Articular chondrocyte of knee joint (primary cell): ENCODE data around the gene ACHE. TPM values are rescaled to one million over a fixed set of nuclear protein-coding genes. Genes with fewer than 3 reads are reported as not detected.

Experiments
- small RNA-seq: library from RNA; depleted of rRNA; stranded (forward); fragments of <200 nt; gene quantifications from one replicate; pipeline ENCODE3, GENCODE V24; 2012
- total RNA-seq: library from RNA; depleted of rRNA; stranded (reverse); fragments of >200 nt; gene quantifications from 2 replicates; pipeline ENCODE4 v1.2.3, GENCODE V29; 2012

ACHE gene
- total RNA-seq = not detected in 2 replicates

DNA sequence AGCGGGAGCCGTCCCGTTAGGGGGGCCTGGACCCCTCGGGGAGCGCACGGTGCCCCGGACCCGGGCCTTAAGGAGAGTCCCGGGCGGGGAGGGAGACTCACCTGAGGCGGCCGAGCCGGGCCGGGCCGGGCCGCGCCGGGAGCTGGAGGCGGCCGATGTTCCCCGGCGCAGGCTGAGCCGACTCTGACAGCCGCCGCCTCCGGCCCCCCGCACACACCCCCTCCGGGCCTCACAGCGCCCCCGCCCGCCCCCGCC is at the start of gene ACHE:
ACHE (minus strand) TSS at position 188 of the 255 bp plus-strand sequence. CDS start 1,656 bp downstream, outside the sequence.

DNA sequence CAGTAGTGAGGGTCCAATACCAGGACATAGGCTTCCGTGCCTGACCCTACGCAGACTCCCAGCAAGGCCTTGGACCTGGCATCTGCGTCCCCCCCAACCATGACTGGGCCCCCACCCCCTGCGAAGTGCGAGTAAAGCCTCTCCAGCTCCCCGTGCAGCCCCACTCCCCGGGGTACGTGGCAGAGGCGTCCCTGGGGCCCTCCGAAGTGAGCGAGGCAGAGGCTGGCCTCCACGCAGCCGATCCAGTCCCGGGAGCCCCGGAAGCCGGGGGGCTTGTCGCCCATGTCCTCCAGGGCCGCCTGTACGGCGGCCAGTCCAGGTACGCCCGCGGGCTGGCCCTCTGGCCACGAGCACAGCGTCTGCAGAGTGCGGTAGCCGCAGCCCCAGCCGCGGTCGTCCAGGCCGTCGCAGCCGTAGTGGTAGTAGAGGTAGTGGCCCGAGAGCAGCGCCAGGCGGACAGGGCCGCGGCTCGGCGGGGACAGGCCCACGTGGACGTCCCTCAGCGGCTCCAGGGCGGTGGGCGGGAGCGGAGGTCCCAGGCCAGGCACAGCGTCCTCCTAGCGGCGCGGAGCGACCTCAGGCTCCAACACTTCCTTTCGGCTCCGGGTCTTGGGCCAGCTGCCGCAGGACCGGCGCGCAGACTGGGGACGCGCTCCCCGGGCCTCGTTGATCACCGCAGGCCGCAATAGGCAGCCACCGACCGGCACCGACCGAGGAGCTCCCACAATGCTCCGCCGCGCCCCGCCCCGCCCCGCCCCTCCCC is 6.5 kb downstream of the ACHE start, which contains the start of gene UFSP1:
UFSP1 (minus strand) TSS at position 728 of the 763 bp plus-strand sequence; CDS start at position 284, 444 bp downstream.

DNA sequence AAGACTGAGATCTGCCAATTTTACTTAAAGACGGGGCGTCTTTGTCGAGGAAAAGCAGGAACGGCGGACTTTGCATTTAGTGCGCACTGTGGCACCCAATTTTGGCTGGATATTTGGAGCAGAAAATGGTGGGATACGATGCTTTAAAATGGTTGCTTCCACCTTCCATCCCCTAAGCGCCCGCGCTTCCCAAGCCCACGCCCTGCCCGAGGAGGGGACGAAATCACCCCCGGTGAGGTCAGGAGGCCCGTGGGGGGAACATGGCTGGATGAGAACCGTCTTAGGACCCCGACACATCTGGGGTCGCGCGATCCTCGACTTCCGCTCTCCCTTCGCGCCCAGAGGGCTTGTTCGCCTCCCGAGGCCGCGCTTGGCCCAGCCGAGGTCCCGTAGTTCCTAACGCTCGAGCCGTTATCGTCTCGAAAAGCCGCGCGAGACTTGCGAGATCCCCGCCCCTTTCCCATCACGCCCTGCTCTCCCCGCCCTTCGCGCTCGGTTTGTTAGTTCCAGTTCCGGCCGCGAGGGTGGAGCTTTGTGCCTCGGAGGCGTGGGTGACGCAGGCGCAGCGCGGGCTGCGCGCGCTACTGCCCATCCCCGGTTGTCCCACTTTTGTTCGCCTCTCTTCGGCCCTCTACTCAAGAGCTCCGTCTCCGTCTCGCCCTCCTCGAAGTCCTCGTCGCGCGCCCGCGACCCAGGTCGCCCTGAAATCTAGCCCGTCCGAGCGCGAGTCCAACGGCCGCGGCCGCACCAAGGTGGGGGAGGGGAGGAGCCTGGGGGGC is 20.9 kb downstream of the ACHE start, which contains the start of gene SRRT:
SRRT (plus strand) TSS at position 527 of the 779 bp plus-strand sequence. CDS start 488 bp downstream, outside the sequence.

DNA sequence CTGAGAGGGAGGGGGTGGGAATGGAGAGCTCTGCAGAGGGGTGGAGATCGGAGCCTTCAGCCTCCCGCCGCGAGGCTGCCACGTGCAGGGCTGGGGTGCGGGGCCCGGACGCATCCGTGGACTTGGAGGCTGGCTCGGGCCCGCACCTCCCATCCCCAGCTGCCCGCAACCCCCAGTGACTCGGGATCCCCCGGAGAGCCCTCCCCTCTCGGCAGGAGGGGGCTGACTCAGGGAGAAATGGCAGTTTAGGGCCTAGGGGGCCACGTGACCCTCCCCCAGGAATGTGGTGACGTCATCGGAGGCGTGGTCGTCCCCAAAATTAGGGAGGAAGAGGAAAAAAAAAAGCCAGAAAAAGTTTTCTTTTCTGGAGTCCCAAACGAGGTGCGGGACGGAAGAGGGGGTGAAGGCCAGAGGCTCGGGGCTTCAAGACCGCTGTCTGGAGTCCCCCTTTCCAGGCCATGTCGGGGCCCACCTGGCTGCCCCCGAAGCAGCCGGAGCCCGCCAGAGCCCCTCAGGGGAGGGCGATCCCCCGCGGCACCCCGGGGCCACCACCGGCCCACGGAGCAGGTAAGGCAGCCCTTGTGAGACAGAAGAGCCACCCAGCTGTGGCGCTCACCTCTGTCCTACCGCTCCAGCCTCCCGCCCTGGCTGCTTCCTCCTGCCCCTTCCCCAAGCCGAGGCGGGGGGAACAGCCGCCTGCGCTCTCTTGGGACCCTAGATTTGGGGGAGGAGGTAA is 28.5 kb downstream of the ACHE start, which contains the start of gene TRIP6:
TRIP6 (plus strand) TSS at position 348 of the 736 bp plus-strand sequence; CDS start at position 459, 111 bp downstream.

DNA sequence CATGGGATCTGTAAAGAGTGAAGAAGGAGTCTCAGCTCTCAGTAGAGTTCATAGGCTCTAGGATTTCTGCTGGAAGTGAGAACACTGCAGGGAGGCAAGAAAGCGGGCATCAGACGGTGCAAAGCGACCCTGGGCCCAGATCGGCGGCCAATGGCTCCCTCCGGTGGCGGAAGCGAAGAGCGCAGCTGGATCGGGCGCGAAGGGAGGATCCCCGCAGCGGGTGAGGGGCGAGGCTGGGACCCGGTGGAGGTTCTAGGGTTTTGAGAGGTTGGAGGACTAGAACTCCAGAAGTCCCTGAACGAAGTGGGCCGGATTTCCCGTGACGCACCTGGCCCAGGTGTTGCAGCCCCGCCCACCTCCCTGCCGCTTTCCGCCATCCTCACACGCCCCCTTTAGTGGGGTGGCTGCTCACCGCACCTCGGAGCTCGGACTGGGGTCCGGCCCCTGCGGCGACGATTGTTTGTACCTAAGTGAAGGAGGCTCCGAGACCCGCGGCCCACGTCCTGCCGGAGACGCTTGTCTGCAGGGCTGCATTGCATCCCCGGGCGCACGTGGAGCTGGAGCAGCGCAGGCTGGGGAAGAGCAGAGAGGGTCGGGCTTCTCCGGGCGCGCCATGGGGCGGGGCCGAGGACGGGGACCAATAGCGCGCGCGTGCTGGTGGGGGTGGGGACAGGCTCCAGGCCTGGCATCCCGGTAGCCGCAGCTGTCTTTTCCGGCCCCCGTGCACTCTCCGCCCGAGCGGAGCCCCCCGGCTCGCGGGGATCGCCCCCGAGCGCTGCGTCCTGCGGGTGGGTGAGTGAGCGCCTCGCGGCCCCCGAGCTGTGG is 43.4 kb downstream of the ACHE start, which contains the start of gene SLC12A9:
SLC12A9 (plus strand) TSS at position 666 of the 825 bp plus-strand sequence. CDS start 1,485 bp downstream, outside the sequence.

Small RNAs within 50 kb of the gene (small RNA-seq; reads per million reads assigned to genes)
- gene RN7SL549P (not detected), gene RPS29P15 (not detected)

Other genes starting within 250 kb of the ACHE start
- 0.11 TPM in 1 of 2 replicates, not detected in the other for gene ACTL6B, start 239.4 kb downstream of the ACHE start, total RNA-seq
- gene GNB2, start 222.1 kb downstream of the ACHE start, total RNA-seq = 63.1 and 82.8 TPM in 2 replicates
- gene GIGYF1, start 201.6 kb downstream of the ACHE start, total RNA-seq = 21.8 and 24.3 TPM in 2 replicates
- gene POP7, start 189.8 kb downstream of the ACHE start, total RNA-seq = 23.5 and 24.2 TPM in 2 replicates
- gene EPO, start 175.4 kb downstream of the ACHE start, total RNA-seq = not detected in 2 replicates
- gene ZAN, start 162.3 kb downstream of the ACHE start, total RNA-seq = not detected in 2 replicates
- 32.1 and 34.0 TPM in 2 replicates for gene EPHB4, start 68.4 kb downstream of the ACHE start, total RNA-seq
- gene SLC12A9, start 43.2 kb downstream of the ACHE start, total RNA-seq = 12.6 and 16.3 TPM in 2 replicates
- 131 and 135 TPM in 2 replicates for gene TRIP6, start 28.5 kb downstream of the ACHE start, total RNA-seq
- 30.6 and 36.6 TPM in 2 replicates for gene SRRT, start 20.8 kb downstream of the ACHE start, total RNA-seq
- 2.2 and 2.7 TPM in 2 replicates for gene UFSP1, start 6.2 kb downstream of the ACHE start, total RNA-seq
- gene MUC3A, start 53.6 kb upstream of the ACHE start, total RNA-seq = not detected in 2 replicates
- gene MUC12, start 73.7 kb upstream of the ACHE start, total RNA-seq = not detected in 2 replicates
- gene MUC17, start 124.2 kb upstream of the ACHE start, total RNA-seq = not detected in 2 replicates
- 11.9 and 14.3 TPM in 2 replicates for gene TRIM56, start 189.6 kb upstream of the ACHE start, total RNA-seq
- 116 and 247 TPM in 2 replicates for gene SERPINE1, start 231.2 kb upstream of the ACHE start, total RNA-seq